ENCODE data around the gene RIBC1.

- TF ChIP-seq POLR2A (IDR thresholded peaks at IDR 0.05) (no peak), CTCF (IDR thresholded peaks at IDR 0.05) (no peak)
Observed at GRCh38 chrX:53458082-53458481, 35.4 kb downstream of the RIBC1 start.

Data from lower leg skin (tissue), 3 donors.